ENCODE results near the gene SLC25A17.
"Not testable (repeated sequence)": the region's sequence is repeated elsewhere in the genome, so short reads cannot be mapped to it uniquely, and the experiment has no call there.

SLC25A17 gene, protein sequence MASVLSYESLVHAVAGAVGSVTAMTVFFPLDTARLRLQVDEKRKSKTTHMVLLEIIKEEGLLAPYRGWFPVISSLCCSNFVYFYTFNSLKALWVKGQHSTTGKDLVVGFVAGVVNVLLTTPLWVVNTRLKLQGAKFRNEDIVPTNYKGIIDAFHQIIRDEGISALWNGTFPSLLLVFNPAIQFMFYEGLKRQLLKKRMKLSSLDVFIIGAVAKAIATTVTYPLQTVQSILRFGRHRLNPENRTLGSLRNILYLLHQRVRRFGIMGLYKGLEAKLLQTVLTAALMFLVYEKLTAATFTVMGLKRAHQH

DNA sequence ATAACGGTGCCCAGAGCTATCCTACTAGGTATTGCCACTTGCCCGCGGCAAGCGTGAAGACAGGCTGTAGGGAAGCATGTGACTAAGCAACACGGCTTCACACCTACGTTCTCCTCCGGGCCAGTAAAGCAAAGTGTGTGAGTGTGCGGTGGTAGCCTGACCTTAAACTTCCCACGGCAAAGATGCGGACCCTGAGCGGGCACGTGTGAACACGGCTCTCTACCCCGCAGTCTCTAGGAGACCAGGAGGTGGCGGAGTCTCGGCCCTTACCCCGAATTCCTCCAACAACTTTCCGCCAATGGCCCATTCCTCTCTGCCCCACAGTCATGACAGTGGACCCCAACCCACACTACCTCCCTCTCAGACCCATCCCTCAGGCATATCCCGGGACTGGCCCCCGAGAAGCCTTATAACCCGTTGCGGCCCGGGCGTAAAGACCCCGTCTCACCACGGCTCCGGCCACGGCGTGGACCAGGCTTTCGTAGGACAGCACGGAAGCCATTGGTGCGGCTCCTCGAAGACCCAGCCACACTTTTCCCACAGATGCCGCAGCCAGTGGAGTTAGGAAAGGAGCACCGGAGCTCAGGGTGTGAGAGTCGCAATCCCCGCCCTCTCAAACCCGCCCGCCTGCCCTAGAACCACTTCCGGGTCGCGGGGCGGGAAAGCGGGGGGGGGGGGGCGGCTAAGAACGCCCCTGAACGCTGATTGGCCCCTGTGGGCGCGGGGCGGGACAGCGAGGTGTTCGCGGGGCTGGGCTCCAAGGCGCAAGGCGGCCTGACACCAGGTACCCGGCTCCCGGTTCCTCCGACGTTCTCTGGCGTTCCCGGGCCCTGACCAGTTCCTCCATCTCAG lies at the start of gene SLC25A17:
TSS of gene SLC25A17 (minus strand) at position 600 of the 852 bp plus-strand sequence. CDS start at position 502, 98 bp downstream.
- DNase-seq (ENCODE audit: low read depth), result peak; percentile 78

DNA sequence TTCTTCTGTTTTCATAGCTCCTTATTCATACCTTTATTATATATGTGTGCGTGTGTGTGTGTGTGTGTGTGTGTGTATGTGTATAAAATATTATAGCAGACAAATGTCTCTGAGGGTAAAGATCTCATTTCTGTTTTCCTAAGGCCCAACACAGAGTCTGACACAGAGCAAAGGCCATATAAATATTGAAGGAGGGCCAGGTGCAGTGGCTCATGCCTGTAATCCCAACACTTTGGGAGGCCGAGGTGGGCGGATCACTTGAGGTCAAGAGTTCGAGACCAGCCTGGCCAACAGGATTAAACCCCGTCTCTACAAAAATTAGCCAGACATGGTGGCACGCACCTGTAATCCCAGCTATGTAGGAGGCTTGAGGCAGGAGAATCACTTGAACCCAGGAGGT lies 49.2 kb upstream of the SLC25A17 start:
- not testable (repeated sequence) for DNase-seq (ENCODE audit: low read depth)

GRCh38 chr22:40867109-40867508 lies 48.0 kb upstream of the SLC25A17 start:
- no peak for DNase-seq (ENCODE audit: low read depth)

DNA sequence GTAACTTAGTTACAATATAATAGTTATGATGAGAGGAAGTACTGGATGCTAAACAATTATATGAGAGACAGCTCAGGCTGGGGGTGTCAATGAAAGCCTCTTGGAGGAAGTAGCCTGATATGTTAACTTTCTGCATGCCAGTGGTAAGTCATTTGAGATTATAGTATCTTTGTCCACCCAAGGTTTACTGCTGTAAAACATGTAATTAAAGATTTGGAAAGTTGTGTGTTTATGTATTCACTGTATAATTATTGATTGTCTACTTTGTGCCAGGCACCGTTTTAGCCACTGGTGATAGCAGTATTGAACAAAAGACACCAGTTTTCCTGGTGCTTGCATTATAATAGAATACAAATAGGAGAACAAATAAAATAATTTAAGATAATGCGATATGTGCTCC lies 43.4 kb upstream of the SLC25A17 start:
- DNase-seq (ENCODE audit: low read depth), result no peak

GRCh38 chr22:40862013-40862412 lies 42.9 kb upstream of the SLC25A17 start, which contains the start of gene DNAJB7:
TSS of gene DNAJB7 (minus strand) at chr22:40862113. CDS start at chr22:40861994, 119 bp downstream.
- no peak for DNase-seq (ENCODE audit: low read depth)

DNA sequence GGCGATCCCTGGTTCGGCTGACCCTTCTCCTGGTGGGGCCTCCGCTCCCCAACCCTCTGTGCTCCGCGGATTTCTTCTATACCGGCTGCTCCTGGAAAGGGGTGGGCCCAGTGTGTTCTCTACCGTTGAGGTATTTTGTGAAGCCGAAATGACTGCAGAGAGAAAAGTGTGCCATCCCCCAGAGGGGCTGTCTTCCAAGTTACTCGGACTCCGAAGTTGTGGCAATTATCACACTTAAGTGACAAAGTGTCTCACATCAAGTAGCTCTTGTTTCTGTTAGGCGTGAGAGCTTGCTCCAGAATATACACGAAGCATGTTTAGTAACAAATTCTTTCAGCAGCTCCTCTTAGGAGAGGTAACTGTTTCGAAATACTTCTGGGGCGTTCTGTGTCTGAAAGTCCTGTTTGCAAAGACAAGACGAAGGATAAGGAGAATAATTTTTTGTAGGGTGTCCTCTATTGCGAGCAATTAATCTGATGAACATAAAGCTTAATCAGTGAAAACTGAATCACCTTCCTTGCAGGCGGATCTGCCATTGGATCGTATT lies 38.2 kb upstream of the SLC25A17 start:
- DNase-seq (ENCODE audit: low read depth), result no peak

GRCh38 chr22:40856513-40857308 lies 37.6 kb upstream of the SLC25A17 start, which contains the start of the genes ST13 and XPNPEP3:
TSS of gene ST13 (minus strand) at chr22:40856639. CDS start at chr22:40856540, 99 bp downstream.
TSS of gene XPNPEP3 (plus strand) at chr22:40857148. CDS start at chr22:40857182, 34 bp downstream.
- DNase-seq (ENCODE audit: low read depth), result peak; percentile 97

DNA sequence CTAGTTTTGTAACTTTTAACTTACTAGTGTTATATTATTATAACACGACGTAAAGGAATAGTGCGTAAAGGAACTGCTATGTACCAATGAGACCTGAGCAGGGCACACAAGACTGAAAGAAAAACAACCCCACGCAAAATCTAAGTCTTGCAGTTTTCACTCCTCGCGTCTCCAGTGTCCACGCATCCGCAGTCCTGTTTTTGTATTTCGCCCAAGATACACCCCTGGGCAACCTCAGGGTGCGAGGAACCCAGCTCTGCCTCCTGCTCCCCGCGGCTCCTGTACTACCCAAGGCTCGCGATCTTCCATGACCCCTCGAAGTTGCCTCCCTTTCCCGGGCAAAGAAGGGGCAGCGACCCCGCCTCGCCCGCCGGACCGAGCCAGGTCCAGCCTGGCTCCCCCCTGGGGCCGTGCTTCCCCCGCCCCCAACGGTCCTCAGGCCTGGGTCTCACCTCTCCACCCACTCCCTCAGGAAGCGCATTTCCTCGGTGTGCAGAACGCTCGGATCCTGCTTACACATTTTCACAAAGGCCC lies 36.9 kb upstream of the SLC25A17 start:
- DNase-seq (ENCODE audit: low read depth), result peak; percentile 19

GRCh38 chr22:40855071-40855978 lies 36.2 kb upstream of the SLC25A17 start:
- DNase-seq (ENCODE audit: low read depth), result peak; percentile 37

GRCh38 chr22:40853961-40854360 lies 34.8 kb upstream of the SLC25A17 start:
- peak; percentile 15 for DNase-seq (ENCODE audit: low read depth)

GRCh38 chr22:40853333-40853732 lies 34.2 kb upstream of the SLC25A17 start:
- no peak for DNase-seq (ENCODE audit: low read depth)

- not testable (repeated sequence) for DNase-seq (ENCODE audit: low read depth)
These were observed 26.7 kb upstream of the SLC25A17 start for GRCh38 chr22:40845816-40846215.

DNA sequence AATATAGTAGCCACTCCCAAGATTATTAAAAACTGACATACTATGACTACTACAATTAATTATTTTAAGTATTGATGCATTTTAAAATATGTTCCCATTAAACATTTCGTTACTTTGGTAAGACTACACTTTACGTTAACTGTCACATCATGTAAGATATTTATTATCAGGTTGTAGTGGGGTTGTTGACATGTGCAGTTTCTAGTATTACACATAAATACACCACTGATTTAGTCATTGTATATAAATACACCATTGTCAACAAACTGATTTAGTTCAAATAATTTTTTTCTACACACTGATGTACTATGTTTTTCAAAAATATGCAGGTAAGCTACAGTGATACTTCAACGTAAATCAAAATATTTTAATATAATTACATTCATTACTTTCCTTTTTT lies 25.8 kb upstream of the SLC25A17 start:
- no peak for DNase-seq (ENCODE audit: low read depth)

DNA sequence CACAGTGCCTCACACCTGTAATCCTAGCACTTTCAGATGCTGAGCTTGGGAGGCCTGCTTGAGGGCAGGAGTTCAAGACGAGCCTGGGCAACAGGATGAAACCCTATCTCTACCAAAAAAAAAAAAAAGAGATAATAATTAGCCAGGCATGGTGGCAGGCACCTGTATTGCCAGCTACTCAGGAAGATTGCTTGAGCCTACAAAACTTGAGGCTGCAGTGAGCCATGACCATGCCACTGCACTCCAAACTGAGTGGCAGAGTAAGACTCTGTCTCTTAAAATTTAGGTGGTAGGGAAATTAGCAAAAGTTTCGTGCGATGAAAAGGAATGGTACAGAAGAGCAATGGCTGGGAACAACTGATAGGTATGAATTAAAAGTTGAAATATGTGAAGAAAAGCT lies 19.3 kb upstream of the SLC25A17 start:
- no peak for DNase-seq (ENCODE audit: low read depth)

DNA sequence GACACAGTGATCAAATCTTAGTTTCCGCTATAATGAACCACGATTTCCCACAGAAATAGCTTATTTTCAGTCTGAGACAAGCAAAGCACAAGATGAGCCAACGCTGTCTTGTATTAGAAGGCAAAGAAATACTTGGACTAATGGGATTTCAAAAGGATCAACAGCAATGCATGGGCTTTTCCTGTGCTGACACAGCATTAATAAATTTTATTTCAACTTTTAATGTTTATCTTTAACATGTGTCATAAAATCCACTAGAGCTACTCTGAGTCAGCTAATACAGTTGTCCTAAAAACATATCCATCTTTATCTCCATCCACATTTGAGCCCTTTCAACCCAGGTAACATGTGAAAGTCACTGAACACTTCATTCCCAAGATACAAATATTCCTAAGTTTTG lies 15.5 kb upstream of the SLC25A17 start:
- DNase-seq (ENCODE audit: low read depth), result no peak

DNA sequence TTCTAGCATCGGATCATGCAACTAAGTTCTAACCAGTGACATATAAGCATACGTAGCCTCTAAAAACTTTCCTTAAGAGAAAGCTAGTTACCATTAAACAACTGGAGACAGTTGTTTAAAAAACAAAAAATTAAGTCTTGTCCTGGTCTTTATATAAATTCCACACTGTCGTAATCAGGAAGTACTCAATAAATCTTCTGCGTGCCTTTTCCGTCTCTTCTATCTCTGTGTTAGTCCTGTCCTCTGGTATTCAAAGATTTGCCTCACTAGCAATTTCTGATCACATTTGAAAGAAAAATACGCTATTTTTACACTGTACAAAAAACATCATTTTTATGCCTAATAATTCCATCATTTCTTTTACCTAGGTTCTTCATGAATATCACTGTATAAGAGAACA lies 10.0 kb upstream of the SLC25A17 start:
- no peak for DNase-seq (ENCODE audit: low read depth)

- no peak for DNase-seq (ENCODE audit: low read depth)
These were observed 8.0 kb upstream of the SLC25A17 start for GRCh38 chr22:40826984-40827741.

GRCh38 chr22:40826292-40826691 lies 7.1 kb upstream of the SLC25A17 start:
- not testable (repeated sequence) for DNase-seq (ENCODE audit: low read depth)

- no peak for DNase-seq (ENCODE audit: low read depth)
These were observed 4.3 kb upstream of the SLC25A17 start for GRCh38 chr22:40823426-40823825.

Data from fibroblast of gingiva (primary cell).